ENCODE measurements around the gene RMC1.
"Not testable (repeated sequence)": the region's sequence is repeated elsewhere in the genome, so short reads cannot be mapped to it uniquely, and the experiment has no call there.

Gene RMC1

GRCh38 chr18:23504720-23505119 lies 1.4 kb downstream of the RMC1 start:
- in situ Hi-C loops (cut with MboI; ENCODE audit: low sequenced_read_pairs, unreplicated experiment): no loop called here
- no peak for TF ChIP-seq CTCF (IDR thresholded peaks at IDR 0.05; ENCODE audit: borderline replicate concordance, control extremely low read depth, extremely low read depth, insufficient read depth, missing control alignments)
- DNase-seq (ENCODE audit: low spot score): peak; percentile 67

GRCh38 chr18:23506393-23506792 lies 3.1 kb downstream of the RMC1 start:
- DNase-seq (ENCODE audit: low spot score): no peak
- in situ Hi-C loops (cut with MboI; ENCODE audit: low sequenced_read_pairs, unreplicated experiment): no loop called here
- no peak for TF ChIP-seq CTCF (IDR thresholded peaks at IDR 0.05; ENCODE audit: borderline replicate concordance, control extremely low read depth, extremely low read depth, insufficient read depth, missing control alignments)

- in situ Hi-C loops (cut with MboI; ENCODE audit: low sequenced_read_pairs, unreplicated experiment): loop anchor here (10.0 kb wide), 1 partner anchor 74 kb away; the partner anchor contains the start of gene NPC1
- not testable (repeated sequence) for DNase-seq (ENCODE audit: low spot score)
These were observed 7.6 kb downstream of the RMC1 start for GRCh38 chr18:23510923-23511322.

GRCh38 chr18:23512216-23512615 lies 8.9 kb downstream of the RMC1 start:
- in situ Hi-C loops (cut with MboI; ENCODE audit: low sequenced_read_pairs, unreplicated experiment): loop anchor here (10.0 kb wide), 1 partner anchor 73 kb away; the partner anchor contains the start of gene NPC1
- DNase-seq (ENCODE audit: low spot score): not testable (repeated sequence)

GRCh38 chr18:23512641-23513040 lies 9.3 kb downstream of the RMC1 start:
- in situ Hi-C loops (cut with MboI; ENCODE audit: low sequenced_read_pairs, unreplicated experiment): loop anchor here (10.0 kb wide), 1 partner anchor 72 kb away; the partner anchor contains the start of gene NPC1
- DNase-seq (ENCODE audit: low spot score): no peak
- TF ChIP-seq CTCF (IDR thresholded peaks at IDR 0.05; ENCODE audit: borderline replicate concordance, control extremely low read depth, extremely low read depth, insufficient read depth, missing control alignments): no peak

GRCh38 chr18:23515911-23516546 lies 12.7 kb downstream of the RMC1 start:
- peak; percentile 93 for TF ChIP-seq CTCF (IDR thresholded peaks at IDR 0.05; ENCODE audit: borderline replicate concordance, control extremely low read depth, extremely low read depth, insufficient read depth, missing control alignments)
- in situ Hi-C loops (cut with MboI; ENCODE audit: low sequenced_read_pairs, unreplicated experiment): loop anchor here (10.0 kb wide), 1 partner anchor 69 kb away; the partner anchor contains the start of gene NPC1
- DNase-seq (ENCODE audit: low spot score): peak; percentile 72

- no peak for DNase-seq (ENCODE audit: low spot score)
- in situ Hi-C loops (cut with MboI; ENCODE audit: low sequenced_read_pairs, unreplicated experiment): loop anchor here (10.0 kb wide), 1 partner anchor 65 kb away; the partner anchor contains the start of gene NPC1
- no peak for TF ChIP-seq CTCF (IDR thresholded peaks at IDR 0.05; ENCODE audit: borderline replicate concordance, control extremely low read depth, extremely low read depth, insufficient read depth, missing control alignments)
These were observed 16.4 kb downstream of the RMC1 start for GRCh38 chr18:23519734-23520133.
